Panc1 (cell line): ENCODE results near the gene ZNF346. TPM values are rescaled to one million over a fixed set of nuclear protein-coding genes. Genes with fewer than 3 reads are reported as not detected.

Source experiments
- ATAC-seq: fragments of 200-7000 bp; cut with Tn5 transposase; 2 replicates; pipeline ENCODE4 v1.9.1; 2020; ENCODE audit warnings: mild to moderate bottlenecking, moderate library complexity
- BruUV-seq: library from RNA; stranded (reverse); fragments of 400-500 nt; replicated peaks from 2 replicates; lab custom pipeline; 2021; lab: Mats Ljungman, UMichigan
- CTCF ChIA-PET: fragments of 300-600 bp; sonication (Branson Sonifier 250); formaldehyde crosslinking; loops from one replicate; lab custom pipeline; 2022; ENCODE audit warnings: antibody characterized with exemption; lab: Charles Lee
- POLR2A ChIA-PET: fragments of 300-600 bp; sonication (Branson Sonifier 250); formaldehyde crosslinking; loops from one replicate; lab custom pipeline; 2022; ENCODE audit warnings: antibody characterized with exemption; lab: Charles Lee
- DNase-seq: peaks from one replicate; pipeline ENCODE4 v3.0.0-alpha.2; 2010; ENCODE audit warnings: low read depth, low spot score
- H3K27ac ChIP-seq: 2 replicates; pipeline ENCODE4 v1.5.1; 2011; ENCODE audit warnings: mild to moderate bottlenecking, low read length, inconsistent platforms
- H3K27me3 ChIP-seq: fragments of 200-500 bp; sonication (Bioruptor generic); 2 replicates; pipeline ENCODE4 v1.6.0; 2014; ENCODE audit warnings: low read length, inconsistent platforms; ENCODE audit not compliant: control insufficient read depth, insufficient read depth
- H3K36me3 ChIP-seq: fragments of 200-500 bp; sonication (Bioruptor generic); 2 replicates; pipeline ENCODE4 v1.5.1; 2014; ENCODE audit warnings: inconsistent platforms, mild to moderate bottlenecking, low read length, moderate library complexity; ENCODE audit not compliant: control insufficient read depth, insufficient read depth
- H3K4me1 ChIP-seq: 2 replicates; pipeline ENCODE4 v1.5.1; 2011; ENCODE audit warnings: inconsistent platforms, mild to moderate bottlenecking, low read length, moderate library complexity; ENCODE audit not compliant: control insufficient read depth, insufficient read depth
- H3K4me3 ChIP-seq, 2 experiments: 2 replicates each; pipeline ENCODE4 v1.5.1; 2011 to 2012; ENCODE audit warnings: low read depth in 2 of 2, low read length in 2 of 2, mild to moderate bottlenecking in 2 of 2, inconsistent platforms in 1 of 2, moderate library complexity in 1 of 2
- H3K9me3 ChIP-seq: fragments of 200-500 bp; sonication (Bioruptor generic); 2 replicates; pipeline ENCODE4 v1.5.1; 2014; ENCODE audit warnings: low read depth, mild to moderate bottlenecking, inconsistent platforms, low read length, moderate library complexity; ENCODE audit not compliant: control insufficient read depth, insufficient read depth
- POLR2AphosphoS5 ChIP-seq: IDR thresholded peaks from 2 replicates; pipeline ENCODE4 v1.6.1; 2012; ENCODE audit warnings: mild to moderate bottlenecking, low read depth, low read length, moderate library complexity
- REST ChIP-seq, 2 experiments: IDR thresholded peaks; 2 replicates each; pipeline ENCODE4 v1.6.1; 2011 to 2012; ENCODE audit warnings: low read depth in 2 of 2, control low read depth in 1 of 2, low read length in 1 of 2, mild to moderate bottlenecking in 1 of 2, moderate library complexity in 1 of 2; ENCODE audit not compliant: insufficient read depth in 1 of 2
- SIN3A ChIP-seq: IDR thresholded peaks from 2 replicates; pipeline ENCODE4 v1.6.1; 2012; ENCODE audit warnings: low read depth, mild to moderate bottlenecking, low read length, moderate library complexity, borderline replicate concordance; ENCODE audit not compliant: insufficient read depth
- TCF7L2 ChIP-seq: IDR thresholded peaks from 2 replicates; pipeline ENCODE4 v1.6.1; 2011; ENCODE audit warnings: mild to moderate bottlenecking, low read depth, low read length, inconsistent platforms
- in situ Hi-C: cut with HindIII; loops from 2 replicates; pipeline ENCODE4 v1.10.0; 2016; ENCODE audit warnings: low sequenced_read_pairs, low pct_unique_long_range_greater_than_20kb
- intact Hi-C: fragments of 100-400 bp; cut with micrococcal nuclease; formaldehyde crosslinking; loops from one replicate; pipeline ENCODE4 v1.10.0; 2022; ENCODE audit not compliant: unreplicated experiment
- total RNA-seq: library from RNA; stranded (reverse); gene quantifications from one replicate; pipeline ENCODE4 v1.2.1, GENCODE V29; 2021; ENCODE audit not compliant: unreplicated experiment
- TF ChIP-seq, protein P1 (sequence below): fragments of 450-650 bp; IDR thresholded peaks from 2 replicates; pipeline ENCODE4 v1.5.1; 2017; ENCODE audit warnings: mild to moderate bottlenecking

ZNF346 gene
- total RNA-seq, 1 experiment from 2014 or later: 21.3 TPM

- TF ChIP-seq REST (IDR thresholded peaks at IDR 0.05; ENCODE audit: insufficient read depth in 1 of 2, low read depth in 2 of 2, low read length in 1 of 2) (no peak), POLR2AphosphoS5 (no peak), SIN3A (no peak), TCF7L2 (no peak)
- TF ChIP-seq, protein P1, sequence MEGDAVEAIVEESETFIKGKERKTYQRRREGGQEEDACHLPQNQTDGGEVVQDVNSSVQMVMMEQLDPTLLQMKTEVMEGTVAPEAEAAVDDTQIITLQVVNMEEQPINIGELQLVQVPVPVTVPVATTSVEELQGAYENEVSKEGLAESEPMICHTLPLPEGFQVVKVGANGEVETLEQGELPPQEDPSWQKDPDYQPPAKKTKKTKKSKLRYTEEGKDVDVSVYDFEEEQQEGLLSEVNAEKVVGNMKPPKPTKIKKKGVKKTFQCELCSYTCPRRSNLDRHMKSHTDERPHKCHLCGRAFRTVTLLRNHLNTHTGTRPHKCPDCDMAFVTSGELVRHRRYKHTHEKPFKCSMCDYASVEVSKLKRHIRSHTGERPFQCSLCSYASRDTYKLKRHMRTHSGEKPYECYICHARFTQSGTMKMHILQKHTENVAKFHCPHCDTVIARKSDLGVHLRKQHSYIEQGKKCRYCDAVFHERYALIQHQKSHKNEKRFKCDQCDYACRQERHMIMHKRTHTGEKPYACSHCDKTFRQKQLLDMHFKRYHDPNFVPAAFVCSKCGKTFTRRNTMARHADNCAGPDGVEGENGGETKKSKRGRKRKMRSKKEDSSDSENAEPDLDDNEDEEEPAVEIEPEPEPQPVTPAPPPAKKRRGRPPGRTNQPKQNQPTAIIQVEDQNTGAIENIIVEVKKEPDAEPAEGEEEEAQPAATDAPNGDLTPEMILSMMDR: no peak
- no peak overlapping the region for H3K27ac ChIP-seq
- intact Hi-C loops (no loop called here), in situ Hi-C loops (no loop called here)
- H3K4me3 ChIP-seq: no peak overlapping the region
- no peaks in the 10 kb centered on the region for H3K36me3 ChIP-seq
- POLR2A ChIA-PET: no interaction called here
- no peak for ATAC-seq
- H3K4me1 ChIP-seq: peaks cover 4% of the 10 kb centered on the region; the same call in 1 of the 2 replicates
- CTCF ChIA-PET: interaction anchor here (0.8 kb wide), 1 partner anchor 8 kb away, joined by 3 read pairs; no protein-coding TSS in a partner anchor
- DNase-seq: no peak
- BruUV-seq: no TSS peak
- H3K27me3 ChIP-seq: no peaks in the 10 kb centered on the region
- H3K9me3 ChIP-seq: no peaks in the 10 kb centered on the region
These were observed 67.5 kb downstream of the ZNF346 start for GRCh38 chr5:177089825-177090641.

GRCh38 chr5:177090813-177091212, 68.3 kb downstream of the ZNF346 start:
- Histone ChIP-seq H3K4me1 (peaks cover 4% of the 10 kb centered on the region; the same call in 1 of the 2 replicates), H3K27ac (no peak overlapping the region), H3K36me3 (no peaks in the 10 kb centered on the region), H3K27me3 (no peaks in the 10 kb centered on the region), H3K4me3 (no peak overlapping the region), H3K9me3 (no peaks in the 10 kb centered on the region)
- DNase-seq (no peak), ATAC-seq (no peak)
- in situ Hi-C loops: no loop called here
- POLR2A ChIA-PET: no interaction called here
- CTCF ChIA-PET: no interaction called here
- TF ChIP-seq, protein P1: no peak
- no peak for TF ChIP-seq POLR2AphosphoS5
- TF ChIP-seq REST (IDR thresholded peaks at IDR 0.05; ENCODE audit: insufficient read depth in 1 of 2, low read depth in 2 of 2, low read length in 1 of 2): no peak
- no peak for TF ChIP-seq TCF7L2
- TF ChIP-seq SIN3A: no peak
- intact Hi-C loops: no loop called here
- BruUV-seq: no TSS peak
